GM12891 (cell line): ENCODE results near the gene GMPPB.

Source experiments
- POLR2A ChIP-seq: IDR thresholded peaks from 2 replicates; pipeline ENCODE4 v1.6.1; 2011; ENCODE audit warnings: low read depth, low read length, control low read depth
- TAF1 ChIP-seq: IDR thresholded peaks from 2 replicates; pipeline ENCODE4 v1.6.1; 2011; ENCODE audit warnings: low read depth, low read length, control low read depth

- TF ChIP-seq TAF1 (no peak), POLR2A (no peak)
These were observed 5.5 kb downstream of the GMPPB start for GRCh38 chr3:49717959-49718857.
